ENCODE data around the gene CACFD1. TPM values are rescaled to one million over a fixed set of nuclear protein-coding genes. Genes with fewer than 3 reads are reported as not detected.

Gene CACFD1
- total RNA-seq = 1 to 10 TPM; 2.7 to 4.1 TPM

DNA sequence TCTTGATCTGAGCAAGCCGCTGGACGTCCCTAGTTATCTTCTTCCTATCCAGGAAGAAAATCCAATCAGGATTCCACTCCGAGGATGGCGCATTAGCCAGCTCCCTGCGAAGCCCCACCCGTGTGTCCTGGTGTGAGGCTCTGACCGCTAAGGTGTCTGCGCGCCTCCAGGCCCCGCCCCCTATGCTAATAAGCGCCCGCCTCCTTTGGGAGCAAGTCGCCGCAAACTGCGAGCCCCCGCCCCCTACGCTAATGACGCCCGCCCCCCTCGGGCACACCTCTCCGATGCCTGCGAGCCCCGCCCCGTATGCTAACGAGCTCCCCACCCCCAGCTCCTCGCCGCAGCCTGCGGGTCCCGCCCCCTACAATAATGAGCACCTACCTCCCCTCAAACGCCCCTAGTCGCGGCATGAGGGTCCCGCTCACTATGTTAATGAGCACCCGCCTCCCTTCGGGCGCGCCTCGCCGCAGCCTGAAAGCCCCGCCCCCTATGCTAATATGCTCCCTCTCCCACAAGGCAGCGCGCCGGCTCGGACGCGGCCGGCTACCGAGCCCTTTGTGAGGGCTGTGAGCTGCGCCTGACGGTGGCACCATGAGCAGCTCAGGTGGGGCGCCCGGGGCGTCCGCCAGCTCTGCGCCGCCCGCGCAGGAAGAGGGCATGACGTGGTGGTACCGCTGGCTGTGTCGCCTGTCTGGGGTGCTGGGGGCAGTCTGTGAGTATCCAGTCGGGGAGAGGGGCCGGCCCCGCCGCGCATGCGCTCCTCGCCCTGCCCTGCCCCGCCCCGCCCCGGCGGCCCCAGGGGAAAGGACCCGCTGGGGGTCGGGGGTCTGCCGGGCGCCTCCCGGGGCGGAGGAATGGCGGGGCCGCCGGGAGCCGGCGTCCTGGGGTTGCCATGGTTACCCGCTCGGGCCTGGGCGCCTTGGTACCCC lies at the start of gene CACFD1:
CACFD1 (plus strand) TSS at position 503 of the 929 bp plus-strand sequence; CDS start at position 592, 89 bp downstream.

DNA sequence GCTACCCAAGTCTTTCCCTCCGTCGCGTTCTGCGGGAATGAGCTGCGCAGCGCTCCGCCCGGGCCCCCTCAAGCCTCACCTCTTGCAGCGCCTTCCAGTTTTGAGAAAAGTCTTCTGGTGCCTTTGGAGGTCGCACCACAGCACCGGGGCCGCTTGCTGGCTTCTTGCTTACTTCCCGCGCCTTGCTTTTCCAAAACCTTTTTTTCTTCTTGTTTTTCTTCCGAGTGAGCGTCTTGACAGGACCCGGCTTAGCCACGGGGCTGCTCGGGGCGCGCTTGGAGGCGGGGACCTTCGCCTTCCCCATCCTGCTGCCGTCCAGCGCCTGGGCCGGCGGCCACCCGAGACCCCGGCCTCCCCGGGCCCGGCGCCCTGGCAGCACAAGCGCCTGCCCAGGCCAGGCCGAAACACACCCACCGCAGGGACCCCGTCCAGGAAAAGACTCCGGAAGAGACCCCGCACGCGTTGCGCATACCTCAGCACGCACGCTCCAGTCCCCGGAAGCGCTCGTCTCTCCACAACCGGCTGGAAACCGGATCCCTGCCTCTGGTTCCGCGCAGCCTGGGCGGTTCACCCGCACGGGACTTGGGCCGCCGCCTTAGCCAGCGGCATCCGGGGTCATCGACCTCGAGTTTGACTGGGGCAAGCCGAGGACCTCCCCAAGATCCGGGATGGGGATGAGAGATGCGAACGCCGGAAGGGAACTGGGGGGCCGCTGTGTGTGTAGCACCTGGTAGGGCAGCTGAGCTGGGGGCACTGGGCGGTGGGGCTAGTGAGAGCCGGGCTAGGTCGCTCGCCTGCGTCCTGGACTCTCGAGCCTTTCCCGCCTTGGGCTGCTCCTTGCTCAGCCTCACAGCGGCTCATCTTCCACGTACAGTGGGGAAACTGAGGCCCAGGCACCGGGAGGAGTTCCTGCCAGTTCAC lies 42.0 kb upstream of the CACFD1 start, which contains the start of gene REXO4:
REXO4 (minus strand) TSS at position 470 of the 921 bp plus-strand sequence; CDS start at position 304, 166 bp downstream.

GRCh38 chr9:133421615-133422542 lies 37.9 kb upstream of the CACFD1 start, which contains the start of gene ADAMTS13:
TSS of gene ADAMTS13 (plus strand) at chr9:133422367. CDS start at chr9:133422444, 77 bp downstream.

DNA sequence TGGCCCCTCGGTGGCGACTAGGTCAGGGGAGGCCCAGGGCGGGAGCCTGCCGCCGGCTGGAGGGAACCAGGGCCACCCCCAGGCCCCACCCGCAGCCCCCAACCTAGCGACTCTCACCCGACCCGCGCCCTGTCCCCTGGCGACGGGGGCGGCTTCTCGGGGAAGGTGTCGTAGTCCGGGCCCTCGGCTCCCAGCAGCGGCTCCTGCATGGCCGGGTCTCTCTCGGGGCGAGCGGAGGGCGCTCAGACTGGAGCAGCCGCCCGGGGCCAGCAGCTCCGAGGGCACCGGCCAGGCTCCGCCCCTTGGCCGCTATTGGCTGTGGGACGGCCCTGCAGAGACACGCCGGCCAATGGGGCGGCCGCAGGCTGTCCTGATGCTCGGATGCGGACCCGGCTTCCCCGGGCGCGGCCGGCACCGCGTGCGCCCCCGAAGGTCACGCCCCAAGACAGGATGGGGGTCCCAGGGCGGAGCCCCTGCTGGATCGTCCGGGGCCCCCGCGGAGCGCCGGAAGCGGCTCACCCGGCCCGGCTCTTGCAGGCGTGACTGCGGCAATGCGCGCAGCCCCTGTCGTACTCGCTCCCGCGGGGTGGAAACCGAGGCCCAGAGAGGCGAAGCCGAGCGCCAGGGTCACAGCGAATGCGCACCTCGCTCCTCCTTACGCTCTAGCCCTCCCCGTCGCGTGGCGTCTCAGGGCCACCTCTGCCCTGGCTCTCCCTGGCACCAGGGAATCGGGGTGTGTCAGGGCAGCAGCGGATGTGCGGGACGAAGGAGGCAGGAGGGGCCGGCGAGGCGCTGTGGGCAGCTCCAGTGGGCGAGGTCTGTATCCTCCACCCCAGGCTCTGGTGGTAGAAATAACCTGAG lies 19.3 kb downstream of the CACFD1 start, which contains the start of gene SLC2A6:
SLC2A6 (minus strand) TSS at position 249 of the 861 bp plus-strand sequence; CDS start at position 209, 40 bp downstream.

Other genes starting within 250 kb of the CACFD1 start
- gene ABO, start 184.8 kb upstream of the CACFD1 start, total RNA-seq = not detected
- gene SURF6, start 123.8 kb upstream of the CACFD1 start, total RNA-seq = 10 to 100 TPM in 1 of 2 donors, 1 to 10 TPM in 1; 5.9 to 13.0 TPM
- 10 to 100 TPM; 13.4 to 17.6 TPM for gene MED22, start 111.8 kb upstream of the CACFD1 start, total RNA-seq
- gene RPL7A, start 111.8 kb upstream of the CACFD1 start, total RNA-seq = 1,000 to 10,000 TPM in 1 of 2 donors, 100 to 1,000 TPM in 1; 802 to 1,411 TPM
- gene SURF1, start 103.5 kb upstream of the CACFD1 start, total RNA-seq = 10 to 100 TPM; 18.2 to 19.6 TPM
- 10 to 100 TPM; 18.3 to 18.9 TPM for gene SURF2, start 103.4 kb upstream of the CACFD1 start, total RNA-seq
- gene SURF4, start 83.9 kb upstream of the CACFD1 start, total RNA-seq = 100 to 1,000 TPM; 233 to 367 TPM
- gene STKLD1, start 83.6 kb upstream of the CACFD1 start, total RNA-seq = 1 to 10 TPM; 2.0 to 4.1 TPM
- 10 to 100 TPM in 1 of 2 donors, 1 to 10 TPM in 1; 9.6 to 18.3 TPM for gene REXO4, start 42.0 kb upstream of the CACFD1 start, total RNA-seq
- gene ADAMTS13, start 37.6 kb upstream of the CACFD1 start, total RNA-seq = 1 to 10 TPM in 1 of 2 donors, under 1 TPM in 1; 1.00 to 1.7 TPM
- 10 to 100 TPM; 31.3 to 39.6 TPM for gene SLC2A6, start 19.1 kb downstream of the CACFD1 start, total RNA-seq
- gene MYMK, start 65.0 kb downstream of the CACFD1 start, total RNA-seq = not detected
- not detected for gene ADAMTSL2, start 74.7 kb downstream of the CACFD1 start, total RNA-seq
- not detected for gene FAM163B, start 149.4 kb downstream of the CACFD1 start, total RNA-seq
- not detected for gene DBH, start 176.4 kb downstream of the CACFD1 start, total RNA-seq

Measured in melanocyte of skin (primary cell).